Naive B cell (primary cell): ENCODE results near the gene EFCAB6. TPM values are rescaled to one million over a fixed set of nuclear protein-coding genes. Genes with fewer than 3 reads are reported as not detected.

Experiments
- ATAC-seq, 2 donors: fragments of 150-1000 bp; cut with Tn5 transposase; 2 replicates each; pipeline ENCODE4 v1.10.0; 2021; ENCODE audit warnings: low read depth in 2 of 2, mild to moderate bottlenecking in 2 of 2, moderate library complexity in 2 of 2
- DNase-seq: peaks from one replicate; pipeline ENCODE4 v3.0.0; 2022
- H3K27ac Mint-ChIP-seq, 6 donors: one replicate each; pipeline ENCODE4 v1.8.0; 2020 to 2022; ENCODE audit warnings: mild to moderate bottlenecking in 6 of 6, mixed read lengths in 6 of 6, moderate library complexity in 5 of 6, inconsistent platforms in 2 of 6
- H3K27me3 Mint-ChIP-seq, 3 donors: one replicate each; pipeline ENCODE4 v1.8.0; 2021 to 2022; ENCODE audit warnings: mixed read lengths in 3 of 3, mild to moderate bottlenecking in 1 of 3
- H3K36me3 Mint-ChIP-seq, 2 donors: one replicate each; pipeline ENCODE4 v1.8.0; 2020 to 2022; ENCODE audit warnings: mixed read lengths in 2 of 2, inconsistent platforms in 1 of 2, mild to moderate bottlenecking in 1 of 2
- H3K4me1 Mint-ChIP-seq, 3 donors: one replicate each; pipeline ENCODE4 v1.8.0; 2020 to 2022; ENCODE audit warnings: mixed read lengths in 3 of 3, inconsistent platforms in 1 of 3, mild to moderate bottlenecking in 1 of 3, moderate library complexity in 1 of 3
- H3K4me3 Mint-ChIP-seq, 8 donors: one replicate each; pipeline ENCODE4 v1.8.0; 2020 to 2022; ENCODE audit warnings: mild to moderate bottlenecking in 8 of 8, mixed read lengths in 8 of 8, moderate library complexity in 8 of 8, inconsistent platforms in 2 of 8
- H3K9me3 Mint-ChIP-seq, 7 donors: one replicate each; pipeline ENCODE4 v1.8.0; 2020 to 2022; ENCODE audit warnings: mixed read lengths in 7 of 7, mild to moderate bottlenecking in 5 of 7, inconsistent platforms in 2 of 7, moderate library complexity in 1 of 7
- polyA plus RNA-seq, 6 donors: library from polyadenylated mRNA; unstranded; fragments of 300-500 nt; fragmentation: Illumina TruSeq; gene quantifications; one replicate each; pipeline ENCODE4 v1.2.3, GENCODE V29; 2021; ENCODE audit warnings: low read depth in 6 of 6

The EFCAB6 gene
- polyA plus RNA-seq, 6 donors from 2014 or later, result not detected

DNA sequence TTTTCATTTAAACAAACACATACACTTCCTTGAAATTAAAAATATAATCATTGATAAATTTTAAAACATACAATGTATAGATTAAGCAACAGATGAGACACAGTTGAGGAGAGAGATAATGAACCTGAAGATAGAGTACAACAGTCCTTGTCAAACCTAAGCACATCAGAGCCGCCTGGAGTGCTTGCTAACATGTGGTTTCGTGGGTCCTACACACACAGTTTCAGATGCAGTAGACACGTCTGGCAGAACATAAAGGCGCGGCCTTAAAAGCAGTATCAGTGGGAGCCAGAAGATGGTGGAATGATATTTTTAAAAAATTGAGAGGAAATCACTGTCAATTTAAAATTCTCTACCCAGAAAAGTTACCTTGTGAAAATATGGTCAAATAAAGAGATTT is 265.9 kb downstream of the EFCAB6 start:
- H3K27ac Mint-ChIP-seq, result peak overlapping the region in 1 of 6 donors; percentile 50
- no peak for DNase-seq
- no peak overlapping the region for H3K4me3 Mint-ChIP-seq
- no peak for ATAC-seq
- H3K4me1 Mint-ChIP-seq, result no peaks in the 10 kb centered on the region
- H3K9me3 Mint-ChIP-seq, result no peaks in the 10 kb centered on the region
- H3K27me3 Mint-ChIP-seq, result peaks cover 6 to 23% (median 16%) of the 10 kb centered on the region in 3 donors
- H3K36me3 Mint-ChIP-seq, result no peaks in the 10 kb centered on the region

DNA sequence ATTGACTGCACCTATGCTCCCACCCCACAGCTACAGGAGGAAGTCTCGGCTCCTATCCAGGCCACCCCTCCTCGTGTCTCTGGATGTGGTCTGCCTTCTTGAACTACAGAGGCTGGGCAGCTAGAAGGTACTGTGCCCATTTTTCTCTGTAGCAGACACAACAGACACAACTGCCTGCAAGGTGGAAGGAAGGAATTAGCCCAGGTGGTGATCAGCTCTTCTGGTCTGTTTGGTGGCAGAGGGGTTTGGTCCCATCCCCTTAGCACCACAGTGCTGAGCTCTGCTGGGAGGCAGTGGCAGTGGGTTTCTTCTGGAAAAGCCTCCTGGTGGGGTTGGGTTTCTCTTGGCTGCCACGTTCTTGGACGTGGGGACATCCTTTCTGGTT is 267.8 kb downstream of the EFCAB6 start:
- no peaks in the 10 kb centered on the region for H3K9me3 Mint-ChIP-seq
- H3K27ac Mint-ChIP-seq, result no peak overlapping the region
- H3K4me3 Mint-ChIP-seq, result no peak overlapping the region
- no peaks in the 10 kb centered on the region for H3K4me1 Mint-ChIP-seq
- H3K27me3 Mint-ChIP-seq, result peaks cover 6 to 23% (median 16%) of the 10 kb centered on the region in 3 donors
- H3K36me3 Mint-ChIP-seq, result no peaks in the 10 kb centered on the region
- no peak for ATAC-seq
- no peak for DNase-seq

DNA sequence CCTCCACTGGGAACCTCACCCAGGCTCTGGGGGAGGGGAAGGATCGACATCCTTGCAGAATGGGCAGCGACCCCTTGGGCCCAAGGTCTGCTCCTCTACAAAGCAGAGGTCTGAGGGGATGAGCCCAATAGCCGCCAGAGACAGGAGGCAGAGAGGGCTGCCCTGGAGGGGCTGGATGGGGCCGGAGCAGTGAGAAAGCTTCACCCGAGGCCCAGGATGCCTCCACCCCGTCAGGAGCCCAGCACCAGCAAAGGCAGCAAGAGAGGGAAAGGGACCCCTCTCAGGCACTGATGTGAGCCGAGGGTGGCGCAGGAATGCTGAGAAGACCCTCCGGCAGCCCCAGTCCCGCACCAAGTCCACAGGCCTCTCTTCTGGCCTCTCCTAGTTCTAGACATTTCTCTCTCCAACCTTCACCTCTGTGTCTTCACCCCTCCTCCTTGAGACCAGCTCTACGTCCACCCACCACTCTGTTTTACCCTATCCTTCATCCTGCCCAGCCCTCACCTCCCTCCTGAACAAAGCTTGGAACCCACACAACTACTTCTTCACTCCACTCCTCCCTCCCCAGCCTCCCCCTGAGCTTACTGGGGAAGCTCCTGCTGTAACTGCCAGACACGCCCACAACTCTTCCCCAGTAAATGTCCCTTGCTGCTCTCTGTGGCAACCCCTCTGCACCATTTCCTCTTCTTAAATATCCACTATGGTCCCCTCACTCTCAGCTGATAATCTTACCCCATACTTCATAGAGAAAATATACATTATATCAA is 268.4 kb downstream of the EFCAB6 start:
- H3K36me3 Mint-ChIP-seq, result no peaks in the 10 kb centered on the region
- H3K27me3 Mint-ChIP-seq, result peaks cover 11 to 23% (median 21%) of the 10 kb centered on the region in 3 donors
- DNase-seq (no peak), ATAC-seq (no peak)
- no peak overlapping the region for H3K4me3 Mint-ChIP-seq
- no peaks in the 10 kb centered on the region for H3K9me3 Mint-ChIP-seq
- H3K4me1 Mint-ChIP-seq, result no peaks in the 10 kb centered on the region
- no peak overlapping the region for H3K27ac Mint-ChIP-seq

DNA sequence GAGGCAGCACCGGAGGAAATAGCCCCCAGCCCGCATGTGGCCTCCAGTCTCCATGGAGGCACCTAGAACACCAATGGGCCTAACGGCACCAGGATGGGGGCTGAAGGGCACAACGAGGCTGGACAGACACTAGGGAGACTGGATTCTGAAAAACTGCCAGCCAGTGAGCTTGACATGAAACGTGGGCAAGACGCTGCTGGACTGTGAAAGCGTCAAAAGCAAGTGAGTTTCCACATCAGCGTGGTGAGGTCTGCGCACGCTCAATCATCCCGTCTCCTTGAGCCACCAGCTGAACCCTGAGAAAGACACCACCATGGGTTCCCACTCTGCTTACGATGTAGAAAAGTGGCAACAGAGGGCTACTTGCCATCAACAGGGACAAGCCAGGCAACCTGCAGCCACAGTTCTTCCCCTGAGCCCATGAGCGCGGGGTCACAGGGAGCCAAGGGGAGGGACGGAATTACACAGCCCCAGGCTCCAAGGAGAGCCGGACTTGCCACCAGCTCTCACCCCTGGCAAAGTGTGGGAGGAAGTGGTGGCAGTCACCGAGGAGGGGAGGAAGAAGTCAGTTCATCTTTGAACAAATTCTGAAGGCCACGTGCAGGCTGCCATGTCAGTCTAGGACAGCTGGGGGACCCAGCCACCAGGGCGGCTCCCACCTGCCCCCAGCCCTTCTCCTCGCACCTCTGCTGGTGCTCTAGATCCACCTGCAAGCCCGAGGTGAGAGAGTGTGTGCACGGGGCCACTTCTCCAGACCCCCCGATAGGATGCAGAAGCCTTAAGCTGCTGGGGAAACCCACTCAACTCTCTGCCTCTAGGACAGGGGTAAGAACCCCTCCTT is 269.2 kb downstream of the EFCAB6 start:
- H3K27ac Mint-ChIP-seq, result no peak overlapping the region
- H3K36me3 Mint-ChIP-seq, result no peaks in the 10 kb centered on the region
- no peak for DNase-seq
- no peak overlapping the region for H3K4me3 Mint-ChIP-seq
- H3K27me3 Mint-ChIP-seq, result peaks cover 15 to 25% (median 23%) of the 10 kb centered on the region in 3 donors
- no peaks in the 10 kb centered on the region for H3K4me1 Mint-ChIP-seq
- peaks cover 0 to 3% (median 0%) of the 10 kb centered on the region in 7 donors for H3K9me3 Mint-ChIP-seq
- ATAC-seq, result no peak

DNA sequence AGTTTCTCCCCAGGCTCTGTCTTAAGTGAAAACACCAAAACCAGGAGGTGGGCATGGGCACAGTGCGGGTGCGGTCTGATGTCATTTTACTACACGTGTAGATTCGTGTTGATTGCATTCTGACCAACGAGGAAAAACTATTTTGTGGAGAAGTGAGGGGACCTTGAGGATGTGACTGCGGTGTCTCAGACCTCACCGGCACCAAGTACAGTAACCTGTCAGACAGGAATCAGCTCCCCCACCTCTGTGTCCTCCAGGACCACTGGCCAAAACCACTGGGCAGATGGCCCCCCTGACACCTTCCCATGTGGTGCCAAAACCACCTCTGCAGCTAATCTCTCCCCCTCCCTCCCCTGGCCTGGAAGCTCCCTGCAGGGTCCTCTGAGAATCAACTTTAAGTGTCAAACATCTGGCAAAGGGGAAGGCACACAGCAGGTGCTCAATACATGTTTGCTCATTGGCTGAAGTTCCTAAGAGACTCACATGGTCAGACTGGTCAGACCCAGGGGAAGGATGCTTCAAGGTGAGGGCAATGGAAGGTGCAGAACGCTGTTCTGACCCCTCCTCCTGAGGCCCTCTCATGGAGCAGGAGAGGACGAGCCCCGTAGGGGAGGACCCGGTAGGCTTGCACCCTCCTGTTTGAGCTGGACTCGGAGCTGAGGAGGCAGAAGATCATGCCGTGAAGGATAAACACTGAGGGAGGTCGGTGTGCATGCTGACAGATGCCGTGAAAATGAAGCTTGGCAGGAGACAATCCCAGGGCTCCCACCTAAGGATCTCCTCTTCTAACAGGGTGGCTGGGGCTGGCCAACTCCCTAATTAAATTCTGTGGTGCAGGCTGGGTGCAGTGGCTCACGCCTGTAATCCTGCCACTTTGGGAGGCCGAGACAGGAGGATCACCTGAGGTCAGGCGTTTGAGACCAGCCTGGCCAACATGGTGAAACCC is 270.4 kb downstream of the EFCAB6 start:
- DNase-seq, result no peak
- no peak for ATAC-seq
- Mint-ChIP-seq H3K4me1 (no peaks in the 10 kb centered on the region), H3K4me3 (no peak overlapping the region), H3K36me3 (no peaks in the 10 kb centered on the region), H3K9me3 (peaks cover 0 to 6% (median 0%) of the 10 kb centered on the region in 7 donors), H3K27me3 (peaks cover 15 to 28% (median 25%) of the 10 kb centered on the region in 3 donors), H3K27ac (no peak overlapping the region)

DNA sequence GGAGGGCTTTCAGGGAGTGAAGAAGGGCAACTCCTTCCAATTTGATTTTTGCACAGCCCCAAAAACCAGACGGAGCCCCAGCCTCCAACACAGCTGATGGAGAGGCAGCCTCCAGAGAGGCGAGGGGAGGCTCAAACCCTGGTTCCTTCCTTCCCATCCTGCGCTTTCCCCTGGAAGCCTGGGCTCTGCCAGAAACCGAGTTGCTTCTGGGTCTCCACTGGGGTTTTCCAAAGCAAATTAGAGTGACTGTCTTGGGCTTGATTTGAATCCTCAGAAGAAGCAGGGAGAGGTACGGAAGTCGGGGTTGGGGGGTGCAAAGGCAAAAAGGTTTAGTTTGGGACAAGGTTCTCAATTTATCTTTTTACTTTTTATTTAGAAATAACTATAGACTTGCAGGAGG is 271.1 kb downstream of the EFCAB6 start:
- no peak overlapping the region for H3K27ac Mint-ChIP-seq
- peaks cover 0 to 11% (median 4%) of the 10 kb centered on the region in 7 donors for H3K9me3 Mint-ChIP-seq
- H3K27me3 Mint-ChIP-seq, result peaks cover 15 to 32% (median 25%) of the 10 kb centered on the region in 3 donors
- no peaks in the 10 kb centered on the region for H3K36me3 Mint-ChIP-seq
- H3K4me3 Mint-ChIP-seq, result no peak overlapping the region
- DNase-seq (no peak), ATAC-seq (no peak)
- H3K4me1 Mint-ChIP-seq, result no peaks in the 10 kb centered on the region

DNA sequence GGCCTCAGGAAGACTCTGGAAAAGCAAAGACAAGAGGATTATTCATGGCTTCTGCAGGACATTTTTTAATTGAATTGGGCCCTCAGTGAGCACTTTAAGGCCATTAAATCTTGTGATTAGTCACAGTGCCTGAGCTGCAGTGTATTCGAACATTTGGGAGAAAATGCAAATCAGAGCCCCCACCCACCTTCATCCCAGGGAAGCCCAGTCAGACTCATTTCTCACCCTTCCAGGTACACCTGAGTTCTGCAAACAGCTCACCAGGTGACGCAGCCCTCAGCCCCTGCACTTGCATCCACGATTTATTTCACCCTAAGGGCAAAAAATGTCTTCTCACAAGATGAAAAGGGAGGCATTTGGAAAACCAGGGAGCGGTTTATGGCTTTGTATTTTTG is 271.6 kb downstream of the EFCAB6 start:
- Mint-ChIP-seq H3K27ac (no peak overlapping the region), H3K4me3 (no peak overlapping the region), H3K9me3 (peaks cover 0 to 11% (median 4%) of the 10 kb centered on the region in 7 donors), H3K4me1 (no peaks in the 10 kb centered on the region), H3K36me3 (no peaks in the 10 kb centered on the region), H3K27me3 (peaks cover 20 to 35% (median 25%) of the 10 kb centered on the region in 3 donors)
- ATAC-seq, result no peak
- DNase-seq, result no peak

DNA sequence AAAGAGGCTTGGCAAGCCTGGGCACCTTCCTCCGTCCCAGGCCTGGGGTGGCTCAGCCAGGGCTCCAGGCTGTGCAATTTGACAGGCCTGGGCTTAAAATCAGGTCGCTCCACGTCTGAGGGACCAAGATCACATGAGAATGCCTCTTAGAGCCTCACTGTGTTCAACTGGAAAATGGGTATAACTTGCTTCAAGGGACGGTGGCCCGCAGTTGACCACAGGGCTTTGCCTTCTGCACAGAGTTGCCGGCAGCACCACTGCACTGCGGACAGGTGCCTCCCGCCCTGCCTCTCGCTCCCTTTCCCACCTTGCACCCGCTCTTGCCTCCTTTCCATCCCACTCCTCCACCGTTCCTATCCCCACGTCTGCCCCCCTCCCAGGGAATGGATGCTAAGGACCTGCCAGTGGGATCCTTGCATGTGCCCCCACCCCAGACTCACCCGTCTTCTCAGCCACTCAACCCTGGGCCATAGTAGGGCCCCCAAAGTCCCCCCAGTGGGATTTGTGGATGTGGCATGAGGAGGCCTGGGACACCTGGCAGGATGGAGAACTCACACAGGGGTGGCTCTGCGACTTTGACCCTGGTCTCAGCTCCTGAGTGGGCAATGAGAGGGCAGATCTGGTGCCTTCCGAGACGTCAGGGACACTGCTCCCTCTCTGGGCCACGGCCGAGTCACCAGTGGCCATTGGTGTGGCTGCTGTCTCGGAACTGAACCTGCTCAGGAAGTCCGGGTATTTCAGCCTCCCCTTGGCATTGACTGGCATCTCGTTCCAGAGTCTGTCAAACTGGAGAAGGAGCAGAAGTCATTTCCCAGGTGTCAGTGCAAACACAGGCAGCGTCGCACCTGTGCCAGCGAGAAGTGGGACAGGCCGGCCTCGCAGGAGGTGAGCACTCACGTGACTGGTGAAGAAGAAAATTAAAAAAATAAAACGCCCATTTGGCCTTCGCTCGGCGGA is 272.3 kb downstream of the EFCAB6 start:
- H3K27ac Mint-ChIP-seq, result no peak overlapping the region
- ATAC-seq (no peak), DNase-seq (no peak)
- H3K4me1 Mint-ChIP-seq, result no peaks in the 10 kb centered on the region
- peaks cover 22 to 37% (median 25%) of the 10 kb centered on the region in 3 donors for H3K27me3 Mint-ChIP-seq
- no peaks in the 10 kb centered on the region for H3K36me3 Mint-ChIP-seq
- no peak overlapping the region for H3K4me3 Mint-ChIP-seq
- peaks cover 0 to 11% (median 4%) of the 10 kb centered on the region in 7 donors for H3K9me3 Mint-ChIP-seq

DNA sequence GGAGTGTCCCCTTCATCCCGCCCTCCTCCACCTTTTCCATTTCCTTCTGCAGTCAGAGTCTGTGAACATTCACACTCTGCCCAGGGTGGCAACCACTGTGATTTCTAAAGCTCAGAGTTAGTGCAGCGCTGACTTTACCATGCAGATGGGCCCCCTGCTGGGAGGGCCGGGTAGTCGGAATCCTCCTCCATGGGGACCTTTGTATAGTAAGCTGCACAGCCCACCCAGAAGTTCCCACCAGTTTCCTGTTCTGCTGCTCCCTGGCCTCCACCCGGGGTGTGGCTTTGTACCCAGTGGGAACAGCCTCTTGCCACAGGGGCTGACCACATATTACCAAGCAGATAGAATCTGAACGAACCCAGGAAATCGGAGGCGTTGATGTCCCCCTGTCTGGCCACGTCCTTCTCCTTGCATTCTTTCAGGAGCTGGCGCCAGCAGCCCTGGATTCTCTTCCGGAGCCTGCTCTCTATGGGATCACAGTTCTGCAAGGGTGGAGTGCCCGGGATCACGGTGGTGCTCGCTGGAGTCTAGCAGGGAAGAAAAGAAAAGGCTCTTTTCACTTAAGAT is 275.0 kb downstream of the EFCAB6 start:
- H3K9me3 Mint-ChIP-seq, result peaks cover 0 to 11% (median 6%) of the 10 kb centered on the region in 7 donors
- DNase-seq (no peak), ATAC-seq (no peak)
- H3K36me3 Mint-ChIP-seq, result no peaks in the 10 kb centered on the region
- no peaks in the 10 kb centered on the region for H3K4me1 Mint-ChIP-seq
- H3K27me3 Mint-ChIP-seq, result peaks cover 16 to 25% (median 20%) of the 10 kb centered on the region in 3 donors
- no peak overlapping the region for H3K27ac Mint-ChIP-seq
- H3K4me3 Mint-ChIP-seq, result no peak overlapping the region

DNA sequence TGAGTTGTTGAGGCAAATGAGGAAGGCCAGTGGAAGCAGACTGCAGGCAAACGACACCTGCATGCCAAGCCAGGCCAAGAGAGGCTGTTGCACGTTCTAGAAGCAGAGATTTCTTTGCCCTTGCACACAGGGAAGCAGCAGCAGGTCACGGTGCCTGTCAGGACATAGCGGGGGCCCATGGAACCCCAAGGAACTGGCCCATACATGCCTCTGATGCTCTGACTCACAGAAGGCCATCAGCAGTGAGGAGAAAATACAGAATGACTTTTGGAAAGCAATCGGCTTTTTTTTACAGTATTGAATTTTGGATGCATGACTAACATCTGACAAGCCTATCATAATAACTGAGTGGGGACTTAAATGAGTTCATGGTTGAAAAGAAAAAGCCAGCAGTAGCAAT is 276.4 kb downstream of the EFCAB6 start:
- Mint-ChIP-seq H3K27ac (no peak overlapping the region), H3K4me3 (no peak overlapping the region), H3K36me3 (no peaks in the 10 kb centered on the region), H3K4me1 (no peaks in the 10 kb centered on the region), H3K27me3 (peaks cover 10 to 18% (median 15%) of the 10 kb centered on the region in 3 donors), H3K9me3 (peaks cover 0 to 11% (median 6%) of the 10 kb centered on the region in 7 donors)
- DNase-seq (no peak), ATAC-seq (no peak)

DNA sequence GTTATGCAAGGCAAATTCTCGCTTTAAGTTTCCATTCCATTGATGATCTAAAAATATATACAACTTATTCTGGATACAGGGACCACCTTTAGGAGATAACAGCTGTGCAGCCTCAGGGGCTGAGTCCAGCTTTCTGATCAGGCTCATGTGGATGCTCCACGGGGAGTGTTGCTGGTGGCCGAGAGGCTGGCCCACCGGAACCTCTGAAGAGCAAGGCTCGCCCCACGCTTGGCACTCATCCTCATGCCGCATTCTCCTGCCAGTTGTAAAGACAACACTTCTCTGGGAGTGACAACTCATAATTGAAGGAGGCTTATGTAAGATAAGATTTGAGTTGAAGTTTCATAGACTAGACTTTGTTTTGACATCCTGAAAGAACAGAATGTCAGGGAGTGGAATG is 276.8 kb downstream of the EFCAB6 start:
- ATAC-seq, result no peak
- Mint-ChIP-seq H3K36me3 (no peaks in the 10 kb centered on the region), H3K4me1 (no peaks in the 10 kb centered on the region), H3K4me3 (no peak overlapping the region), H3K27me3 (peaks cover 10 to 18% (median 16%) of the 10 kb centered on the region in 3 donors), H3K9me3 (peaks cover 0 to 11% (median 6%) of the 10 kb centered on the region in 7 donors), H3K27ac (no peak overlapping the region)
- DNase-seq, result no peak

DNA sequence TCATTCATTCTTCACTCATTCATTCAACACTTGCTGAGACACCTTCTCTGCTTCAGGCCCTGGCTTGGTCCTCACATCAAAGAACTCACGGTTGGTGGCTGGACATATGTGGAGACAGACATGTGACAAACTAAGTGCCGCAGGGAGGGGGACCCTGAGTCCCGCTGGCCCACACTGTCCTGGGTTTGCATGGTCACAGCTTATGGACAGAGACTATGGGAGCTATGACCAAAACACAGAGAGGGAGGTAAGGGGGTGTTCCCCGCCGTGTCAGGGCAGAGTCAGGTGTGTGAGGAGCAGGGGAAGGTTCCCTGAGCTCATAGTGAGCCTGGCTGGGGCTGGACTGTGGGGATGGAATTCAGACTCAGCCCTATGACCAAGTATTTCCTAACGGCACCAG is 277.2 kb downstream of the EFCAB6 start:
- Mint-ChIP-seq H3K27ac (peak overlapping the region in 1 of 6 donors; percentile 58), H3K4me3 (no peak overlapping the region), H3K27me3 (peaks cover 10 to 19% (median 18%) of the 10 kb centered on the region in 3 donors), H3K9me3 (peaks cover 0 to 11% (median 6%) of the 10 kb centered on the region in 7 donors), H3K4me1 (no peaks in the 10 kb centered on the region), H3K36me3 (no peaks in the 10 kb centered on the region)
- ATAC-seq (no peak), DNase-seq (no peak)
